GM23248 (cell line): ENCODE data around the gene PNRC1.

Source experiments
- EZH2 ChIP-seq: fragments of 200-600 bp; sonication (generic); IDR thresholded peaks from 2 replicates; pipeline ENCODE4 v1.6.1; 2018; ENCODE audit warnings: antibody characterized with exemption, mild to moderate bottlenecking; ENCODE audit not compliant: insufficient read depth, poor library complexity, severe bottlenecking
- EZH2phosphoT487 ChIP-seq: fragments of 200-600 bp; sonication (generic); IDR thresholded peaks from 2 replicates; pipeline ENCODE4 v1.6.1; 2018; ENCODE audit warnings: antibody characterized with exemption, moderate library complexity, mild to moderate bottlenecking, low read depth; ENCODE audit not compliant: insufficient read depth

DNA sequence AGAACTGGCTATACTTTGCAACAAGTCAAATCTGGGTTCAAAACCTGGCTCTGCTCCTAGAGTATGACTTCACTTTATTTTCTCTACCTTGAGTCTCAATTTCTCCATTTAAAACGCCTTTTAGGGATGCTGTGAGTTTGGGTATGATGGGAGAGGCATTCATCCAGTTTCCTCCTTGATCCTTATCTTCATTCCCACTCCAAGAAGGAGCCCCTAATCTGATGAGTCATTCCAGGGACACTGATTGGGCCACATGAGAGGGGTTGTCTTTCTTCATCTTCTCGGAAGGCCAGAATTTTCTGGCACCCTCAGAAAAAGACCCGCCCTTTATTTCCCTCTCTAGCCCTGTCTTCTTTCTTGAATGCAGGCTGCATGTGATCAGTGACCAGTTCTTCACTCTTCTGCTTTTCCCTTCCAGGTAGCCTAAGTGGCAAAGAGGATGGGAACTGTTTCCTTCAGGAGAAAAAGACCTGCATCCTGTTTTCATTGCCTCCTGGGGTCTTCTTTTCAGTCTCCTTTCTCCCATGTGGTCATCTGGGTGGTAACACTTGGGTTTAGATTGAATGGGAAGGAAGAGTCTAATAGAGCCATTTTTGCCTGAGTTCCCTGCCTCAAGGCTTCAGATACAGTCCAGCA is 32.1 kb upstream of the PNRC1 start:
- no peak for TF ChIP-seq EZH2
- TF ChIP-seq EZH2phosphoT487 = no peak
